GM18873 (cell line): ENCODE measurements around the gene PHACTR3.
"Not testable (repeated sequence)": the region's sequence is repeated elsewhere in the genome, so short reads cannot be mapped to it uniquely, and the experiment has no call there.

Experiments
- ATAC-seq: cut with Tn5 transposase; IDR thresholded peaks from one replicate; pipeline ENCODE4 v1.9.1; 2021; ENCODE audit warnings: mild to moderate bottlenecking, moderate library complexity, moderate number of reproducible peaks; ENCODE audit not compliant: unreplicated experiment, low FRiP score

Gene PHACTR3

GRCh38 chr20:59884494-59884893, 280.2 kb downstream of the PHACTR3 start:
- no peak for ATAC-seq

DNA sequence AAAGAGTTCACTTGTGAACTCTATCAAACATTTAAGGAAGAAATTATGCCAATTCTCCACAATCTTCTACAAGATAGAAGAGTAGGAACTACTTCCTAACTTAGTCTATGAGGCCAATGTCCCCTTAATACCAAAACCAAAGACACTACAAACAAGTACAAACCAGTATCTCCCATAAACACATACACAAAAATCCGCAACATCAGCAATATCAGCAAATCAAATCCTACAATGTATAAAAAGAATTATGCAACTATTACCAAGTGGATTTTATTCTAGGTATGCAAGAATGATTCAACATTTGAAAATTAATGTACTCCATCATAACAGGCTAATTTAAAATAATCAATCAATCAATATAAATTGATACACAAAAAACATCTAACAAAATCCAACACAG, 283.7 kb downstream of the PHACTR3 start:
- ATAC-seq: no peak

DNA sequence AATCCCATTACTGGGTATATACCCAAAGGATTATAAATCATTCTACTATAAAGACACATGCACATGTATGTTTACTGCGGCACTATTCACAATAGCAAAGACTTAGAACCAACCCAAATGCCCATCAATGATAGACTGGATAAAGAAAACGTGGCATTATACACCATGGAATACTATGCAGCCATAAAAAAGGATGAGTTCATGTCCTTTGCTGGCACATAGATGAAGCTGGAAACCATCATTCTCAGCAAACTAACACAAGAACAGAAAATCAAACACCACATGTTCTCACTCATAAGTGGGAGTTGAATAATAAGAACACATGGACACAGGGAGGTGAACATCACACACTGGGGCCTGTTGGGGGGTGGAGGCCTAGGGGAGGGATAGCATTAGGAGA, 285.7 kb downstream of the PHACTR3 start:
- ATAC-seq: not testable (repeated sequence)

DNA sequence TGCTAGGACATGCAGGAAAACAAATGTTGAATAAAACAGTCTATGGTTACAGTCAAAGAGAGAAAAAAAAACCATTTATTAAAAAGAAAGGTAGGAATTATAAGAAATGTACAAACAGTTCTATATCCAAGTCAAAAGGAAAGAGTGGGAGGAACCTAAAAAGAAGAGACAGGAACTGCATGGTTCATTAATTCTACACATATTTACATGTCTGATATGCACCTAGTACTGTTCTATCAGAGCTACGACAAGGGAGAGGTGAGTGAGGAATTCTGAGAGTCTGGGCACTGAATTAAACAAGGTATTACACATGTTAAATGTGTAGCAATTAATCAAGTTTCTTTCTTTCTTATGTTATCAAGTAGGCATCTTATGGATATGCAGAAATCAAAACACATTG, 287.2 kb downstream of the PHACTR3 start:
- ATAC-seq: no peak

GRCh38 chr20:59895908-59896307, 291.6 kb downstream of the PHACTR3 start:
- ATAC-seq: no peak
